Islet precursor cell (in vitro differentiated cells): Measurements from ENCODE around the gene B3GNT5.

Source experiments
- DNase-seq: peaks from one replicate; pipeline ENCODE4 v3.0.0-alpha.2; 2018

The B3GNT5 gene

GRCh38 chr3:183230826-183231225 is 22.2 kb upstream of the B3GNT5 start:
- no peak for DNase-seq

- no peak for DNase-seq
Observed at GRCh38 chr3:183233966-183234365, 19.1 kb upstream of the B3GNT5 start.

GRCh38 chr3:183239046-183239445 is 14.0 kb upstream of the B3GNT5 start:
- no peak for DNase-seq

GRCh38 chr3:183242431-183242830 is 10.6 kb upstream of the B3GNT5 start:
- DNase-seq, result no peak

- DNase-seq, result no peak
Observed at GRCh38 chr3:183244219-183244618, 8.8 kb upstream of the B3GNT5 start.

- DNase-seq, result no peak
Observed at GRCh38 chr3:183244981-183245476, 8.0 kb upstream of the B3GNT5 start.

- DNase-seq, result peak; percentile 73
Observed at GRCh38 chr3:183247011-183247589, 6.0 kb upstream of the B3GNT5 start.

GRCh38 chr3:183249006-183249718 is 3.9 kb upstream of the B3GNT5 start:
- no peak for DNase-seq

GRCh38 chr3:183252118-183252782 is 803 bp upstream of the B3GNT5 start:
- DNase-seq, result no peak

GRCh38 chr3:183253528-183254486 is 754 bp downstream of the B3GNT5 start:
- DNase-seq, result peak; percentile 73

GRCh38 chr3:183254487-183255347 is 1.7 kb downstream of the B3GNT5 start:
- peak; percentile 68 for DNase-seq

- DNase-seq, result no peak
Observed at GRCh38 chr3:183255348-183255730, 2.3 kb downstream of the B3GNT5 start.

GRCh38 chr3:183259087-183259486 is 6.0 kb downstream of the B3GNT5 start:
- no peak for DNase-seq

GRCh38 chr3:183259621-183260020 is 6.6 kb downstream of the B3GNT5 start:
- DNase-seq, result no peak

GRCh38 chr3:183260167-183260904 is 7.3 kb downstream of the B3GNT5 start:
- DNase-seq, result no peak

GRCh38 chr3:183261151-183261724 is 8.2 kb downstream of the B3GNT5 start:
- DNase-seq, result no peak

GRCh38 chr3:183262875-183263378 is 9.9 kb downstream of the B3GNT5 start:
- DNase-seq, result no peak

- DNase-seq, result no peak
Observed at GRCh38 chr3:183264268-183264667, 11.2 kb downstream of the B3GNT5 start.

GRCh38 chr3:183265157-183265642 is 12.1 kb downstream of the B3GNT5 start:
- peak; percentile 70 for DNase-seq

- peak; percentile 69 for DNase-seq
Observed at GRCh38 chr3:183265834-183266417, 12.9 kb downstream of the B3GNT5 start.
